Measurements from ENCODE around the gene CTNNBIP1. TPM values are rescaled to one million over a fixed set of nuclear protein-coding genes. Genes with fewer than 3 reads are reported as not detected.

CTNNBIP1 gene
- total and polyA plus RNA-seq, 8 donors = 12.3 to 49.8 (median 35.2) TPM

- H3K27ac ChIP-seq = no peak overlapping the region
- no peaks in the 10 kb centered on the region for H3K9me3 ChIP-seq
- H3K4me3 ChIP-seq = no peak overlapping the region
- TF ChIP-seq POLR2AphosphoS5 (IDR thresholded peaks at IDR 0.05) = no peak
- no peak for TF ChIP-seq EP300 (IDR thresholded peaks at IDR 0.05)
- intact Hi-C loops (cut with DNase I; ENCODE audit: low total_unique reads) = no loop called here
- DNase-seq = no peak
- peaks cover 0 to 5% (median 0%) of the 10 kb centered on the region in 4 donors for H3K4me1 ChIP-seq
- no peaks in the 10 kb centered on the region for H3K27me3 ChIP-seq
- peaks cover 0 to 73% (median 59%) of the 10 kb centered on the region in 4 donors for H3K36me3 ChIP-seq
- 86 to 89% (median 88%) methylated on average over 10 of the region's 10 CpGs for WGBS, 5 donors
These were observed 46.7 kb downstream of the CTNNBIP1 start for GRCh38 chr1:9863371-9863770.

GRCh38 chr1:9861360-9861759, 48.7 kb downstream of the CTNNBIP1 start:
- DNase-seq = no peak
- intact Hi-C loops (cut with DNase I; ENCODE audit: low total_unique reads) = no loop called here

GRCh38 chr1:9860887-9861286, 49.2 kb downstream of the CTNNBIP1 start:
- H3K27ac ChIP-seq = no peak overlapping the region
- TF ChIP-seq EP300 (IDR thresholded peaks at IDR 0.05) (no peak), POLR2AphosphoS5 (IDR thresholded peaks at IDR 0.05) (no peak), POLR2A (IDR thresholded peaks at IDR 0.05) (no peak), CTCF (IDR thresholded peaks at IDR 0.05) (no peak)
- no peaks in the 10 kb centered on the region for H3K27me3 ChIP-seq
- H3K9me3 ChIP-seq = no peaks in the 10 kb centered on the region
- no peak for DNase-seq
- peaks cover 0 to 59% (median 49%) of the 10 kb centered on the region in 4 donors for H3K36me3 ChIP-seq
- WGBS, 5 donors = 82 to 90% (median 86%) methylated on average over 5 of the region's 5 CpGs
- no peak overlapping the region for H3K4me3 ChIP-seq
- intact Hi-C loops (cut with DNase I; ENCODE audit: low total_unique reads) = no loop called here
- no peaks in the 10 kb centered on the region for H3K4me1 ChIP-seq

More at GRCh38 chr1:9861360-9861759, 48.7 kb downstream of the CTNNBIP1 start:
- TF ChIP-seq EP300 (IDR thresholded peaks at IDR 0.05) (no peak), CTCF (IDR thresholded peaks at IDR 0.05) (no peak), POLR2A (IDR thresholded peaks at IDR 0.05) (no peak), POLR2AphosphoS5 (IDR thresholded peaks at IDR 0.05) (no peak)
- Histone ChIP-seq H3K4me3 (no peak overlapping the region), H3K36me3 (peaks cover 0 to 63% (median 52%) of the 10 kb centered on the region in 4 donors), H3K9me3 (no peaks in the 10 kb centered on the region), H3K27me3 (no peaks in the 10 kb centered on the region), H3K27ac (no peak overlapping the region), H3K4me1 (no peaks in the 10 kb centered on the region)
- WGBS, 5 donors = 80 to 87% (median 81%) methylated on average over 4 to 8 of the region's 8 CpGs

- Histone ChIP-seq H3K36me3 (peaks cover 0 to 60% (median 44%) of the 10 kb centered on the region in 4 donors), H3K4me3 (no peak overlapping the region), H3K27ac (no peak overlapping the region), H3K9me3 (no peaks in the 10 kb centered on the region), H3K27me3 (no peaks in the 10 kb centered on the region), H3K4me1 (no peaks in the 10 kb centered on the region)
- DNase-seq = no peak
- TF ChIP-seq POLR2AphosphoS5 (IDR thresholded peaks at IDR 0.05) (no peak), POLR2A (IDR thresholded peaks at IDR 0.05) (no peak), EP300 (IDR thresholded peaks at IDR 0.05) (no peak), CTCF (IDR thresholded peaks at IDR 0.05) (no peak)
- intact Hi-C loops (cut with DNase I; ENCODE audit: low total_unique reads) = no loop called here
- WGBS, 5 donors = 76 to 84% (median 80%) methylated on average over 3 to 5 of the region's 5 CpGs
These were observed 50.6 kb downstream of the CTNNBIP1 start for GRCh38 chr1:9859281-9860014.
